ENCODE results near the gene NEBL. TPM values are rescaled to one million over a fixed set of nuclear protein-coding genes. Genes with fewer than 3 reads are reported as not detected.

NEBL gene
- total RNA-seq, 4 donors from 2014 or later = 1.9 to 6.5 (median 2.4) TPM

- WGBS, 2 donors (ENCODE audit: low coverage in 1 of 2) = 46 to 60% methylated on average over 2 of the region's 2 CpGs
- H3K27ac ChIP-seq = no peak overlapping the region
- no peaks in the 10 kb centered on the region for H3K36me3 ChIP-seq
- TF ChIP-seq POLR2A (IDR thresholded peaks at IDR 0.05) (no peak), EP300 (IDR thresholded peaks at IDR 0.05) (no peak), CTCF (IDR thresholded peaks at IDR 0.05) (no peak), POLR2AphosphoS5 (IDR thresholded peaks at IDR 0.05) (no peak)
- peaks cover 0 to 5% (median 0%) of the 10 kb centered on the region in 3 donors for H3K9me3 ChIP-seq
- no peak for ATAC-seq
- H3K4me1 ChIP-seq = no peaks in the 10 kb centered on the region
- no peaks in the 10 kb centered on the region for H3K27me3 ChIP-seq
- H3K4me3 ChIP-seq = no peak overlapping the region
Observed at GRCh38 chr10:20935931-20936330, 38.8 kb upstream of the NEBL start.

GRCh38 chr10:20935301-20935700 is 38.2 kb upstream of the NEBL start:
- no peaks in the 10 kb centered on the region for H3K27me3 ChIP-seq
- WGBS, 2 donors (ENCODE audit: low coverage in 1 of 2) = 84 to 85% methylated on average over 8 of the region's 8 CpGs
- TF ChIP-seq CTCF (IDR thresholded peaks at IDR 0.05) = no peak
- TF ChIP-seq POLR2AphosphoS5 (IDR thresholded peaks at IDR 0.05) = no peak
- no peak for TF ChIP-seq EP300 (IDR thresholded peaks at IDR 0.05)
- no peak for TF ChIP-seq POLR2A (IDR thresholded peaks at IDR 0.05)
- H3K27ac ChIP-seq = no peak overlapping the region
- no peaks in the 10 kb centered on the region for H3K4me1 ChIP-seq
- peaks cover 0 to 5% (median 0%) of the 10 kb centered on the region in 3 donors for H3K9me3 ChIP-seq
- no peak for ATAC-seq
- no peaks in the 10 kb centered on the region for H3K36me3 ChIP-seq
- H3K4me3 ChIP-seq = no peak overlapping the region

- Histone ChIP-seq H3K9me3 (peaks cover 0 to 5% (median 0%) of the 10 kb centered on the region in 3 donors), H3K4me1 (no peaks in the 10 kb centered on the region), H3K36me3 (no peaks in the 10 kb centered on the region), H3K4me3 (no peak overlapping the region), H3K27ac (no peak overlapping the region), H3K27me3 (no peaks in the 10 kb centered on the region)
- no peak for ATAC-seq
- TF ChIP-seq POLR2A (IDR thresholded peaks at IDR 0.05) (no peak), EP300 (IDR thresholded peaks at IDR 0.05) (no peak), CTCF (IDR thresholded peaks at IDR 0.05) (no peak), POLR2AphosphoS5 (IDR thresholded peaks at IDR 0.05) (no peak)
- WGBS, 2 donors (ENCODE audit: low coverage in 1 of 2) = 82 to 85% methylated on average over 2 of the region's 2 CpGs
Observed at GRCh38 chr10:20933705-20934104, 36.6 kb upstream of the NEBL start.

- Histone ChIP-seq H3K27me3 (no peaks in the 10 kb centered on the region), H3K4me3 (no peak overlapping the region), H3K36me3 (no peaks in the 10 kb centered on the region), H3K27ac (no peak overlapping the region), H3K9me3 (peaks cover 0 to 5% (median 0%) of the 10 kb centered on the region in 3 donors), H3K4me1 (no peaks in the 10 kb centered on the region)
- no peak for TF ChIP-seq POLR2A (IDR thresholded peaks at IDR 0.05)
- TF ChIP-seq CTCF (IDR thresholded peaks at IDR 0.05) = no peak
- no peak for TF ChIP-seq EP300 (IDR thresholded peaks at IDR 0.05)
- no peak for TF ChIP-seq POLR2AphosphoS5 (IDR thresholded peaks at IDR 0.05)
- no peak for ATAC-seq
- WGBS, 2 donors (ENCODE audit: low coverage in 1 of 2) = 90 to 95% methylated on average over 5 of the region's 5 CpGs
Observed at GRCh38 chr10:20932606-20933126, 35.6 kb upstream of the NEBL start.

GRCh38 chr10:20931156-20931795 is 34.2 kb upstream of the NEBL start:
- WGBS, 2 donors (ENCODE audit: low coverage in 1 of 2) = 64% methylated on average over 5 to 6 of the region's 8 CpGs
- Histone ChIP-seq H3K9me3 (peaks cover 0 to 5% (median 0%) of the 10 kb centered on the region in 3 donors), H3K4me1 (no peaks in the 10 kb centered on the region), H3K36me3 (no peaks in the 10 kb centered on the region), H3K27ac (no peak overlapping the region), H3K27me3 (no peaks in the 10 kb centered on the region), H3K4me3 (no peak overlapping the region)
- TF ChIP-seq POLR2A (IDR thresholded peaks at IDR 0.05) (no peak), CTCF (IDR thresholded peaks at IDR 0.05) (no peak), EP300 (IDR thresholded peaks at IDR 0.05) (no peak), POLR2AphosphoS5 (IDR thresholded peaks at IDR 0.05) (no peak)
- no peak for ATAC-seq
